Fibroblast of villous mesenchyme (primary cell): ENCODE results near the gene ETFDH. TPM values are rescaled to one million over a fixed set of nuclear protein-coding genes. Genes with fewer than 3 reads are reported as not detected.
A peak's percentile ranks its signal among the peaks of the same experiment; 100 is the strongest.

Experiments used
- DNase-seq: peaks from one replicate; pipeline ENCODE4 v3.0.0-alpha.2; 2010; ENCODE audit warnings: low read depth
- H3K4me3 ChIP-seq: 2 replicates; pipeline ENCODE4 v1.5.1; 2011; ENCODE audit warnings: low read depth, mild to moderate bottlenecking, low read length
- CTCF ChIP-seq: IDR thresholded peaks from 2 replicates; pipeline ENCODE4 v1.5.1; 2012; ENCODE audit warnings: low read depth, mild to moderate bottlenecking, low read length; ENCODE audit not compliant: insufficient read depth
- total RNA-seq: library from RNA; depleted of rRNA; stranded (reverse); fragments of >200 nt; gene quantifications from 2 replicates; pipeline ENCODE4 v1.2.3, GENCODE V29; 2012

Gene ETFDH
- total RNA-seq, 1 donor = 25.9 TPM

GRCh38 chr4:158714937-158715336, 42.8 kb downstream of the ETFDH start:
- no peak for TF ChIP-seq CTCF
- no peak for DNase-seq
- H3K4me3 ChIP-seq = no peak overlapping the region

- H3K4me3 ChIP-seq = no peak overlapping the region
- DNase-seq = no peak
These were observed 43.7 kb downstream of the ETFDH start for GRCh38 chr4:158715802-158716201.

GRCh38 chr4:158721680-158722079, 49.6 kb downstream of the ETFDH start:
- H3K4me3 ChIP-seq = no peak overlapping the region
- no peak for TF ChIP-seq CTCF
- no peak for DNase-seq

More at GRCh38 chr4:158715802-158716201, 43.7 kb downstream of the ETFDH start:
- no peak for TF ChIP-seq CTCF

GRCh38 chr4:158722291-158722916, 50.3 kb downstream of the ETFDH start:
- no peak for TF ChIP-seq CTCF
- H3K4me3 ChIP-seq = peak overlapping the region; percentile 98
- DNase-seq = peak; percentile 48

GRCh38 chr4:158722917-158723793, 51.1 kb downstream of the ETFDH start, which contains the start of gene PPID:
Gene PPID (minus strand): TSS chr4:158723396. CDS start chr4:158723288, 108 bp downstream.
- no peak for TF ChIP-seq CTCF
- DNase-seq = peak; percentile 74
- H3K4me3 ChIP-seq = peak within 1 kb of the TSS; percentile 98

- no peak for DNase-seq
- no peak for TF ChIP-seq CTCF
- H3K4me3 ChIP-seq = no peak overlapping the region
These were observed 52.5 kb downstream of the ETFDH start for GRCh38 chr4:158724637-158725036.
